ENCODE results near the gene TBRG1.
"Not testable (repeated sequence)": the region's sequence is repeated elsewhere in the genome, so short reads cannot be mapped to it uniquely, and the experiment has no call there.

Gene TBRG1

GRCh38 chr11:124622531-124623451 is at the start of gene TBRG1:
TSS of gene TBRG1 (plus strand) at chr11:124622864. CDS start at chr11:124623084, 220 bp downstream.
- peak; percentile 86 for DNase-seq

GRCh38 chr11:124577716-124578427 is 44.8 kb upstream of the TBRG1 start:
- DNase-seq = no peak

GRCh38 chr11:124578761-124579160 is 43.9 kb upstream of the TBRG1 start:
- DNase-seq = no peak

- DNase-seq = no peak
Observed at GRCh38 chr11:124581817-124582216, 40.8 kb upstream of the TBRG1 start.

- DNase-seq = no peak
Observed at GRCh38 chr11:124582565-124582964, 40.1 kb upstream of the TBRG1 start.

GRCh38 chr11:124583781-124584180 is 38.9 kb upstream of the TBRG1 start:
- no peak for DNase-seq

- no peak for DNase-seq
Observed at GRCh38 chr11:124584681-124585372, 37.8 kb upstream of the TBRG1 start.

- peak; percentile 43 for DNase-seq
Observed at GRCh38 chr11:124586238-124586860, 36.3 kb upstream of the TBRG1 start.

GRCh38 chr11:124591430-124591829 is 31.2 kb upstream of the TBRG1 start:
- no peak for DNase-seq

- DNase-seq = no peak
Observed at GRCh38 chr11:124592627-124593026, 30.0 kb upstream of the TBRG1 start.

GRCh38 chr11:124595302-124595701 is 27.4 kb upstream of the TBRG1 start:
- no peak for DNase-seq

GRCh38 chr11:124597626-124598025 is 25.0 kb upstream of the TBRG1 start:
- DNase-seq = no peak

GRCh38 chr11:124600621-124601320 is 21.9 kb upstream of the TBRG1 start:
- no peak for DNase-seq

- DNase-seq = no peak
Observed at GRCh38 chr11:124602193-124602592, 20.5 kb upstream of the TBRG1 start.

GRCh38 chr11:124602723-124603122 is 19.9 kb upstream of the TBRG1 start:
- not testable (repeated sequence) for DNase-seq

GRCh38 chr11:124605719-124606118 is 16.9 kb upstream of the TBRG1 start:
- DNase-seq = no peak

- DNase-seq = no peak
Observed at GRCh38 chr11:124608147-124608546, 14.5 kb upstream of the TBRG1 start.

- DNase-seq = no peak
Observed at GRCh38 chr11:124610295-124610694, 12.4 kb upstream of the TBRG1 start.

- no peak for DNase-seq
Observed at GRCh38 chr11:124611064-124611463, 11.6 kb upstream of the TBRG1 start, which contains the start of gene PANX3. TSS of gene PANX3 (plus strand) at chr11:124611428. CDS start at chr11:124611557, 129 bp downstream.

GRCh38 chr11:124612045-124612444 is 10.6 kb upstream of the TBRG1 start:
- DNase-seq = peak; percentile 2

GRCh38 chr11:124612567-124613246 is 10.0 kb upstream of the TBRG1 start:
- DNase-seq = no peak

All from CD4-positive, alpha-beta T cell treated with Interleukin-6 for 4 hours (primary cell).